ENCODE measurements around the gene REV3L.
"Not testable (repeated sequence)": the region's sequence is repeated elsewhere in the genome, so short reads cannot be mapped to it uniquely, and the experiment has no call there.

Gene REV3L

DNA sequence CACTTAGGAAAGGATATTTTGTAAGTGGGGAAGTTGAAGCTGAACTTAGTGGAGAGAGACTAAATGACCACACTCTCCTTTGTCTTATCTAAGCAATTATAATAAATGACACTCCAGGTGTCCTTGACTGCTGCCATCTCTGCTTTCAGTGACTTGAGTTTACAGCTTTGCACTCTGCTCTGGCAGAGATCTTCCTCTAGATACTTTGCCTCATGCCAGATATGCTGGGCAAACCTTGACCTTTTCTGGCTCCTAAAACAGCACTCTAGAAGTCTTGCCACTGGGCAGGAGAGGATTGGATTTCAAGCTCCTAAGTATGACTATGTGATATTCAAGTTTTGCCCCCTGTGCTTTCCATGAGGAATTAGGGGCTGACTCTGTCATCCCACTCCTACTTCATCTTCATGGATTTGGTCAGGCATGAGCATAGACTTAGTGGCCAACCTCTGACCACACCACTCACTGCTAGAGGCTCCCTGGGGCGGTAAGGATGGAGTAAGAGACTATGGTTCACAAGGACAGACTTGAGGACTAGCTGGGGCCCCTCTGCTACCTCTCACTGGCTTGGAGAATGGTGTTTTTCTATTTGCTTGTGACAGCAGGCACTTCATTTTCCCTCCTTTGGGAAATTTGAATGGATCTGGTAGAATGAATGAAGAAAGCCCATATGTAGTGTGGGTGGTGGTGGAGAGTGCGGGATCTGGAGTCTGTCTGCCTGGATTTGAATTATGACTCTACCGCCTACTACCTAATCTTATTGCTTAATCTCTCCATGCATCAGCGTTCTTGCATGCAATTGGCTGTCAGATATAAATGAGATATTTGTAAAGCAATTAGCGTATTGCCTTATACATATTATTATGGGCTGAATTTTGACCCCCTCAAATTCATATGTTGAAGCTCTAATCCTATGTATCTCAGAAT lies 191.4 kb downstream of the REV3L start:
- no peak for DNase-seq (ENCODE audit: low read depth)

DNA sequence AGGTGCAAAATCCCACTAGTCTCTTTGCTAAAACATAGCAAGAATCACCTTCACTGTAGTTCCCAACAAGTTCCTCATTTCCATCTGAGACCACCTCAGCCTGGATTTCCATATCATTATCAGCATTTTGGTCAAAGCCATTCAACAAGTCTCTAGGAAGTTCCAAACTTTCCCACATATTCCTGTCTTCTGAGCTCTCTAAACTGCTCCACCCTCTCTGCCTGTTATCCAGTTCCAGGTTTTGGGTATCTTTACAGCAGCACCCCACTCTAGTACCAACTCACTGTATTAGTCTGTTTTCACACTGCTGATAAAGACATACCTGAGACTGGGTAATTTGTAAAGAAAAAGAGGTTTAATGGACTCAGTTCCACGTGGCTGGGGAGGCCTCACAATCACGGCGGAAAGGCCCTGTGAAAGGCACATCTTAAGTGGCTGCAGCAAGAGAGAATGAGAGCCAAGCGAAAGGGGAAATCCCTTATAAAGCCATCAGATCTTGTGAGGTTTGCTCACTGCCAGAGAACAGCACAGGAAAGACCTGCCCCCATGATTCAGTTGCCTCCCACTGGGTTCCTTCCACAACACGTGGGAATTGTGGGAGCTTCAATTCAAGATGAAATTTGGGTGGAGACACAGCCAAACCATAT lies 192.2 kb downstream of the REV3L start:
- not testable (repeated sequence) for DNase-seq (ENCODE audit: low read depth)

DNA sequence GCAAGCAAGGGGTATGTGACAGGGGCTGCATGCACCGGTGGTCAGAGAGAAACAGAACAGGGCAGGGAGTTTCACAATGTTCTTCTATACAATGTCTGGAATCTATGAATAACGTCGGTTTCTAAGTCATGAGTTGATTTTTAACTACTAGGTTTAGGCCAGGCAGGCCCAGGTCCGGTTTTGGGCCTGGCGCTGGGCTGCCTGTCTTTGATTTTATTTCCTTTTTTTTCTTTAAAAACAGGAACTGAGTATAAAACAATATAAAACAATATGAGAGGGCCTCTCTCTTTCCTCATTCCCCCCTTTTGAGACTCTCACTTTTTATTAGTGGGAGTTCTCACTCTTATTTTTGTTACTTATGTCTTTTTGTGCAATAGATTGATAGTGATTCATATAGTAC lies 198.7 kb downstream of the REV3L start:
- DNase-seq (ENCODE audit: low read depth) = not testable (repeated sequence)

DNA sequence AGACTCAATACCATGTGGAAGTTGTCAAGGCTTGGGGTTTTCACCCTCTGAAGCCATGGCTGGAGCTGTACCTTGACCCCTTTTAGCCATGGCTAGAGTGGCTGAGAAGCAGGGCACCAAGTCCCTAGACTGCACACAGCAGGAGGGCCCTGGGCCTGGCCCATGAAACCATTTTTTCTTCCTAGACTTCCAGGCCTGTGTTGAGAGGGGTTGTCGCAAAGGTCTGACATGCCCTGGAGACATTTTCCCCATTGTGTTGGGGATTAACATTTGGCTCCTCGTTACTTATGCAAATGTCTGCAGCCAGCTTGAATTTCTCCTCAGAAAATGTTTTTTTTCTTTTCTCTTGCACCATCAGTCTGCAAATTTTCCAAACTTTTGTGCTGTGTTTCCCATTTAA lies 199.3 kb downstream of the REV3L start:
- DNase-seq (ENCODE audit: low read depth) = no peak

DNA sequence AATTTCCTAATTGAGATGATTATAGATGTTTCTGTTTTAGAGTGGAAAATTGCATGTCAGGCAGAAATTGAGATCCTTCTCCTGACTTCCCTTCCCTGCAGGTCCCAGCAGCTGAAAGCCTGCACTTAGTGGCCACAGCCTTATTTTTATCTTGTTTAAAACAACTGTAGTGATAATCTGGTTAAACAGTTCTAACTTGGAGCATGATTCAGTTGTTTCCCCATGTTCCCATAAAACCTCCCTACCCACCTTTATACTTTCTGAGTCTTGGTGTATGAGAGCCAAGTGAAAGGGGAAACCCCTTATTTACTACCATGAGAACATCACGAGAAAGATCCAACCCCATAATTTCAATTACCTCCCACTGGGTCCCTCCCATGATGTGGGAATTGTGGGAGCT lies 200.5 kb downstream of the REV3L start:
- no peak for DNase-seq (ENCODE audit: low read depth)

DNA sequence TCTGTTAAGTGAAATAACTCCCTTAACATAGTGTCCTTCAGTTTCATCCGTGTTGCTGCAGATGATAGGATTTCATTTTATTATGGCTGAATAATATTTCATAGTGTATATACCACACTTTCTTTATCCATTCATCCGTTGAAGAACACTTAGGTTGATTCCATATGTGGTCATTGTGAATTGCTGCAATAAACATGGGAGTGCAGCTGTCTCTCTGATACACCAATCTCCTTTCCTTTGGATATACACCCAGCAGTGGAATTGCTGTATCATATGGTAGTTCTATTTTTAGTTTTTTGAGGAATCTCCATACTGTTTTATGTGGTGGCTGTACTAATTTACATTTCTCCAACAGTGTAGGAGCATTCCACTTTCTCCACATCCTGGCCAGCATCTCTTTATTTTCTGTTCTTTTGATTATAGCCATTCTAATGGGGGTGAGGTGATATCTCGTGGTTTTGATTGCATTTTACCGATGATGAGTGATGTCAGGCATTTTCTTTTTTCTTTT lies 202.5 kb downstream of the REV3L start:
- DNase-seq (ENCODE audit: low read depth) = no peak

DNA sequence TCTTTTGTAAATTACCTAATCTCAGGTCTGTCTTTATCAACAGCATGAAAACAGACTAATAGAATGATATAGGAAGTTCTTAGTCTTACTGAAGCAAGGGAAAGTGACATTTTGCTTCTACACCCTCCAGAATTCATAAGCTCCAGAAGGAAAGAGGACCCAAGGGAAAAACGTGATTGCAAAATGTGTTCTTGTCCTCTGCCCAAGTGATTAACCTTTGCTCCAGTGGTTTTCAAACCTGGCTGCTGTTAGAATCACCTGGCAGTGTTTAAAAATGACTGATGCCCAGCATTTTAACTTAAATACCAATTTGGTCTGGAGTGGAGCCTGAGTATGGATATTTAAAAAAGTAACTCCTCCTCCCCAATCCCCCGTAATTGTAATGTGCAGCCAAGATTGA lies 204.3 kb downstream of the REV3L start:
- DNase-seq (ENCODE audit: low read depth) = no peak

DNA sequence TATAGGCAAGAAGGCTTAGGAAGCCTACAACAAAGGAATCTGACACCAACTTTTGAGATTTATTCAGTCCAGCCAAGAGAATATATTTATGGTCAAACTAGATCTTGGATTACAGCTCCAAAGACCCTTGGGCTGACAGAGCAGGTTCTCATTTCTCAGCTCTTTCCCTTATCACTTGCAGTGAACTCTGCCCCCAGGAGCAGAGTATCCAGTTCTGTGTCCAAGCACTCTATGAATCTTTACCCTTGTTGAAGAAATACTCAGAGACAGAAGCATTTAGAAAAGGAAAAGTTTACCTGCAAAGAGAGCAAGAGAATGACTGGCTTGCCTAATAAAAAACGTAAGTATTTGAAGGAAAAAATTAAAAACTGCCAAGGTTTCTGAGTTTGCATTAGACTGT lies 205.2 kb downstream of the REV3L start:
- DNase-seq (ENCODE audit: low read depth) = no peak

DNA sequence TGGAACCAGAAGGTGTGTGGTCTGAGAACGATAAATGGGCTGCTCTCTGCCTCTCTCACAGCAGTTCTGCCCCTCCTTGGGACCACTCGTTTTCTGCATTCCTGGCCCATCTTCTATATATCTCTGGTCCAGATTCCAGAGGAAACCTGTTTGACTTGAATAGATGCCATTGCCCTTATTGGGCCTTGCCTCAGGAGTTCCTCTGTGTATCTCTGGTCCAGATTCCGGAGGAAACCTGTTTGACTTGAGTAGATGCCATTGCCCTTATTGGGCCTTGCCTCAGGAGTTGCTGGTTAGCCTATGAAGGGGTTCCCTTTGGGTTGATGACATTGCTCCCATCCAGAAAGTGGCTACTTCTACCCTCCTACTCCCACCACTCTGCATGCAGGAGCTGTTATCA lies 206.3 kb downstream of the REV3L start:
- DNase-seq (ENCODE audit: low read depth) = no peak

DNA sequence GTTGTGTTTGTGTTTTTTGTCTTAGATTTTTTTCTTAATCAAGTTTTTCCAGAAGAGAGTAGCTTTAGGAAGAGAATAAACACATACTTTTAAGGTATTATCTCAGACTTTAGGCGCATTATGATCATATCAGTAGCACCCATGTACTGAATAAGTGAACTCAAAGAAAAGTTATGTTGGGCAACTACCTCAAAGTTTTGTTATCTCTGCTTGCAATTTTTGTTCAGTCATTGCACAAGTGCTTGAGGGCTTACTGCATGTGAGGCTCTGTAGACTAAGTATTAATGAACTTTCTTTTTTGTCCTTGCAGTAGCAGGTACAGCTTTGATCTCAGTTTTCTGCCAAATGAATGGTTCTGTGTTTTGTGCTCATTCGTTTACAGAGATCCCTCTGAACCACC lies 206.7 kb downstream of the REV3L start:
- DNase-seq (ENCODE audit: low read depth) = no peak

DNA sequence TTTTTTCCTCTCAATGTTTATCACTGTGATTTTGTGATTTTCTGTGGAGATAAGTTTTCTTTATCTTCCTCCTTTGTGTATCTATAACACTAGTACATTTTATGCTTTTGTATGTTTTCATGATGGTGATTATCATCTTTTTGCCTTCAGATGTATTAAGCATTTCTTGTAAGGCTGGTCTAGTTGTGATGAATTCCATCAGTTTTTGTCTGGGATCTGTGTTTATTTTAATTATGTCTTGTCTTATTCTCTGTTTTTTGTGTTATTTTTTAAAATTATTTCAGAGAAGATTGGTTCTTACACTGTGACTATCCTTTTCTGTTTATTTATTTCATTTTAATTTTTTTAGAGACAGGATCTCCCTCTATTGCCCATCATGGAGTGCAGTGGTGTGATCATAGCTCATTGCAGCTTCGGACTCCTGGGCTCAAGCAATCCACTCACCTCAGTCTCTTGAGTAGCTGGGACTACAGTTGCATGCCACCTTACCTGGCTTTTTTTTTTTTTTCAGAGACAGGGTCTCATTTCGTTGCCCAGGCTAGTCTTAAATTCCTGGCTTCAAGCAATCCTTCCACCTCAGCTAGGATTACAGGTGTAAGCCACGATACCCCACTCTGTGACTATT lies 208.3 kb downstream of the REV3L start:
- no peak for DNase-seq (ENCODE audit: low read depth)

DNA sequence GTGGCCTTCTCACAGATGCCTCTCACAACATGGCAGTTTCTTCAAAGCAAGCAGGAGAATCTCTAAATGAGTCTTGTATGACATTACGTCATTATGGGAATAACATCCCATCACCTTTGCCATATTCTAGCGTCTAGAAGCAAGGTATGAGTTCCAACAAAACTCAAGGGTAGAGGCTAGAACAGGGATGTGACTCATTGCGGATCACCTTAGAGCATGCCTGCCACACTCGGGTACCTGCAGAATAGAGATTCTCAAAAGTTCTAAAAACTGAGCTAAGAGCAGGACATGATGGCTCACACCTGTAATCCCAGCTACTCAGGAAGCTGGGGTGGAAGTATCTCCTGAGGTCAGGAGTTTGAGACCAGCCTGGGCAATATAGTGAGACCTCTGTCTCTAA lies 212.9 kb downstream of the REV3L start:
- no peak for DNase-seq (ENCODE audit: low read depth)

DNA sequence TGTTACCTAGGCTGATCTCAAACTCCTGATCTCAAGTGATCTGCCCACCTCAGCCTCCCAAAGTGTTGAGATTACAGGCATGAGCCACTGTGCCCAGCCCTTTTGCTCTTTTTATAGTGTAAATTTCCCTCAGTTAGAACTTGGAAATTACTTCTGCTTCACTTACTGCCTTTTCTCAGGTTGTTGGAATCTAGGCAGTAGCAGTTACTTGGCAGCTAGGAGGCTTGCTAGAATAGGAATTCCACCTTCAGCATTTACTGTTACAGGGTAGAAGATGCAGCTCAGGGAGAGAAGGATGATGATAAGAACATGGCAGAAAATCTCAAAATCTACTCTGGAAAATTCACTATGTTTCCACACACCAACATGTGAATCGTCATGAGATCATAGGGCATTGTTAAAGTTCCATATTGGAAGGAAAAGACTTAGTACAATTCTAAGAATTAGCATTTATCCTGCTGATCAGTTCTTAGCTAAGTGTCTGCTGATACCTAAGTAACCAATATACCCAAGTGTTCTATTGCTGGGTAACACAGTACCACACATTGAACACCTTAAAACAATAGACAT lies 213.5 kb downstream of the REV3L start:
- no peak for DNase-seq (ENCODE audit: low read depth)

DNA sequence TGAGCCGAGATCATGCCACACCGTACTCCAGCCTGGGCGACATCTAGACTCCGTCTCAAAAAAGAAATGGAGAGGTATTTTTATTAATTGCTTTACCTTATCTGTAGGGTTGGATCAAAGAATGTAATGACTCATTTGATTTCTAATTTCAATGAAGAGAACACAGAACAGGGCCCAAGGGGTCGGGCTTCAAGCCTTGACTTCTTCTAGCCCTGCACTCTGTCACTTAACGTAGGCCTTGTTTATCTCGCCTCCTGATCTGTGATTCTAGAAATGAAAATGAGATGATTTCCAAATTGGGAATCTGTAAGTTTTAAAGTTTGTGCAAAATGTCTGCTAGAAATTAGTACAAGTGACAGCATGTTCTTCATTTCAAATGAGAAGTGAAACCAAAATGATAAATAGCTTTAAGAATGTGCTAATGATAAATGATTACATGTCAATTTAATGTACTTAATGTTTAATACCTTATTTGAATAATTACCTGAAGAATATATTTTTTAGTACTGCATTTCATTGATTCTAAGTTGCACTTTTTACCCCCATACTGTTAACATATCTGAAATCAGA lies 215.2 kb downstream of the REV3L start:
- DNase-seq (ENCODE audit: low read depth) = no peak

DNA sequence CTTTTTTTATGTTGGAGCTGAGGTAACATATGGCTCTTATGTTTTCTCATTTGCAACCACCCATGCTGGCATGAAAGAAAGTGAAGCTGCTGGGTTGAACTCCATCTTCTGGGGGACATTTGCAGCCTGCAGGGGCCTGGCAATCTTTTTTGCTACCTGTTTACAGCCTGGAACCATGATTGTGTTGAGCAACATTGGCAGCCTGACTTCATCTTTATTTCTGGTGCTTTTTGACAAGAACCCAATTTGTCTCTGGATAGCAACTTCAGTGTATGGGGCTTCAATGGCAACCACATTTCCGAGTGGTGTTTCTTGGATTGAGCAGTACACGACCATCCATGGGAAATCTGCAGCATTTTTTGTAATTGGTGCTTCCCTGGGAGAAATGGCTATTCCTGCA lies 216.7 kb downstream of the REV3L start:
- DNase-seq (ENCODE audit: low read depth) = no peak

DNA sequence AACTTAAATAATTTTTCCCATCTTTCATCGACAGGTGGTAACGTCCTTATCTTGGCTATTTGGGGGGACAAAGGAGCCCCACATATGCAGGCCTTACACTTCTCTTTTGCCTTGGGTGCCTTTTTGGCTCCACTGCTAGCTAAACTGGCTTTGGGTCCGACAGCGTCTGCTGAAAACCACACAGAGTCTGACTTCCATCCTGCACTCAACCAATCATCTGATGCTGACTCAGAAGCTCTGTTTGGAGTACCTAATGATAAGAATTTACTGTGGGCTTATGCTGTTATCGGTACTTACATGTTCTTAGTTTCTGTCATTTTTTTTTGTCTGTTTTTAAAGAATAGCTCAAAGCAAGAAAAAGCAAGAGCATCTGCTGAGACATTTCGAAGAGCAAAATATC lies 217.2 kb downstream of the REV3L start:
- DNase-seq (ENCODE audit: low read depth) = no peak

DNA sequence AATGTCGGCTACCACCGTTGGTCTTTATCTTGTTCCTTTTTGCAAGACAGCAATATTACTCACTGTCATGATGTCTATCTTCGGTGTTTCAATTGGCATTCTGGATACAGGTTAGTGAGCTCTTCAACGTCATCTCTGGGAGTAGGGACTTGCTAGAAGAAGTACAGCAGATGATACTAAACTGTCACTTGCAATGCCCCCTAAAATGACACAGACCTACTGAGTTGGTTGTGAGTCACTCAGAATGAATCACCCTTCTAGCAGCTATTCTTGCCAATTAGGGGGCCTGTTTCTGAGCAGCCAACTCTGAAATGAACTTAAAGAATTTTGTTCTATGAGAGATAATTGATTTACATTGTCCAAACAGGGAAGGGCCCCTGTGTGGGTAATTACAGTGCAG lies 219.2 kb downstream of the REV3L start:
- no peak for DNase-seq (ENCODE audit: low read depth)

DNA sequence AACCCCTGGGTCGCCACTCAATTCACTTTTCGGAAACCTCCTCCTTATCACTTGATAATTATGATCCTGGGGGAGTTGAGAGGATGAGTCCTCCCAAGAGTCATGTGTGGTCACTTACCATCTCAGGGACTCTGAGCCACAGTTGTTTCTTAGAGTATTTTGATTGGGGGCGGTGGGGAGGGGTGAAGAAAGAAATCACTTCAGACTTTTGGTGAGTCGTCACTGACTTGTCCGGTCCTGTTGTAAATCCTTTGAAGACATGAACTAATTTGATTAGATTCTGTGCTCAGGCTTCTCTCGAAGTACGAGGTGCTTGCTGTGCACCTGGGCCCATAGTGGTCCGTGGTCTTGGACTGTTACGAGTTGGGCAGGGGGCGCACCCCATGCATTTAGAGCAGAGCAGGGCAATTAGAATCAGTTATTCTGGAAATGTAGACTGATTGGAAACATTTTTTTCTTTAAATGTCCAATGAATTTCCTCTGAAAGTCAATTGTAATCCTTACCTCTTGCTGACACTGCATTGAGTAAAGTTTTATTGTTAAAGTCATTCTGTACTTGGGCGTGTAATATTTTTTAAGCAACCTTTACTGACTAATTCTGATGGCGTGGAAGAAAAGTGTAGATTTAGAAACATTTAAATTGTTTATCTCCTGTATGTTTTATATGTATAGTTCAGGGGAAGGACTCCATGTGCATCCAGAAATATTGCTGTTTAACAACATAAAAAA lies 222.3 kb downstream of the REV3L start:
- DNase-seq (ENCODE audit: low read depth) = no peak

DNA sequence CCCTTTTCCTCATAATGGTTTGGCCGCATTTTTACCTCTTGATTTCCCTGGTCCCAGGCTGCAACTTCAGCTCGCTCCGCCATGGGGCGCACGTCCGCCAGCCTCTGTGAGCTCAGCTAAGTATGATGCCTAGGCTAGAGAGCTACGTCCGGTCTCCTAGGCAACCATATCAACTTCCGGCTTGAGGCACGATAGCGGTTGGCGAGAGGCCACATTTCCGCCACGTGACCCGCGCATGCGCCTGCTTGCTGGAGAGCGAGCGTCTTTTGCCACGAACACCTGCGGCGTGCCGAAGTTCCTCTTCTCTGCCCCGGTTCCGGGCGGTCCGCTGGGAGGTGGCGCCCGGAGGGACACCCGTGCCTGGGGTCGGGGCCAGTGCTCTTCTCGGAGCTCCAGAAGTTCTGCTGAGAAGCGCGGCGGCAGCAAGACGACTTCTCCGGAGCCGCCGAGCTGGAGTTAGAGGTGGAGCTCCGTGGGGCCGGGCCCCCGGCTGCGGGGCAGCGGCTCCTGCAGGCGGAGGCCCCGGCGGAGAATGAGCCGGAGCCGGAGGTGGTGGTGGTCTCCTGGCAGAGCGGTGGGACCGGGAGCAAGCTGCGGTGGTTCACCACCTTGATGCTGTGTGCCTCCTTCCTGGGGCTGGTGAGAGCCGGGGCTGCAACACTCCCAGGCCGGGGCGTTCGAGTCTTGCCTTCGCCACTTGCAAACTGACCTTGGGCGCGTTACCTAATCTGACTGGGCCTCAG lies 223.8 kb downstream of the REV3L start:
- DNase-seq (ENCODE audit: low read depth) = peak; percentile 96

DNA sequence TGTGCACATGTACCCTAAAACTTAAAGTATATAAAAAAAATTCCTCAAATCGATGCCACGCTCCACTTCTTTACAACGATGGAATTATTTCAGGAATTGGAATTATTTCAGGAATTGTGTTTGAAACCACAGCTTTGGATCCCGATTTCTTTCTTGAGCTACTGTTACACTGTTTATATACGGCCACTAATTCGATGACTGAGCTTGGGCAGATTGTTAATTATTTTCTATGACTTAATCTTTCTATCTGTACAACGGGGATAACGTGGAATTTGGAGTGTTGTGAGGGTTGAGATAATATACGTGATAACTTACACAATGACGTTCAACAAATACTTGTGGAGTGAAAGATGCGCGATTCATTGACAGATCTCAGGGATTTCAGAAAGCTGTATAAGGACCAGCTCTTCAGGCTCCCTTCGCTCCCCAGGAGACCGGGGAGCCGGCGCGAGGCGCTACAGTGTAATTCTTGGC lies 224.4 kb downstream of the REV3L start:
- DNase-seq (ENCODE audit: low read depth) = no peak

DNA sequence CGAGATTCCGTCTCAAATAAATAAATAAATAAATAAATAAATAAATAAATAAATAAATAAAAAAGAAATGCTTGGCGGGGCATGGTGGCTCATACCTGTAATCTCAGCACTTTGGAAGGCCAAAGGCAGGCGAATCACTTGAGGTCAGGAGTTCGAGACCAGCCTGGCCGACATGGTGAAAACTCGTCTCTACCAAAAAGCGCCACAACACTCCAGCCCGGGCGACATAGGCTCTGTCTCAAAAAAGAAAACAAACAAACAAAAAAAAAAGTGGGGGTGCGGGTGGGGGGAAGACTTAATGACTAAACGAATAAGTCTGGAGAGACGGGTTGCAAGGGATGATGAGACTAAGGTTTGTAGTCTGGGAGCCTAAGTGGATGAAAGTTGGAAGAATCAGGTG lies 225.0 kb downstream of the REV3L start:
- no peak for DNase-seq (ENCODE audit: low read depth)
